WTC11 (cell line): ENCODE data around the gene ZFPM1.

ENCODE experiments used
- CTCF ChIP-seq: fragments of 200-600 bp; IDR thresholded peaks from 2 replicates; pipeline ENCODE4 v1.8.0; 2022; ENCODE audit warnings: antibody characterized with exemption
- JUN ChIP-seq: sonication (generic); formaldehyde crosslinking; IDR thresholded peaks from 2 replicates; pipeline ENCODE4 v1.8.0; 2023; ENCODE audit warnings: mild to moderate bottlenecking, missing genetic modification reagents

- TF ChIP-seq CTCF (no peak), JUN (CRISPR knock-in tag) (no peak)
Measured at GRCh38 chr16:88491560-88492310, 38.7 kb downstream of the ZFPM1 start.
